Epithelial cell of esophagus (primary cell): ENCODE measurements around the gene EWSR1.
A peak's percentile ranks its signal among the peaks of the same experiment; 100 is the strongest.
"Not testable (repeated sequence)": the region's sequence is repeated elsewhere in the genome, so short reads cannot be mapped to it uniquely, and the experiment has no call there.

Source experiments
- DNase-seq: peaks from one replicate; pipeline ENCODE4 v3.0.0; 2010; ENCODE audit warnings: low read depth
- H3K4me3 ChIP-seq: 2 replicates; pipeline ENCODE4 v1.5.1; 2011; ENCODE audit warnings: mild to moderate bottlenecking, low read length, control low read depth
- CTCF ChIP-seq: IDR thresholded peaks from 2 replicates; pipeline ENCODE4 v1.5.1; 2011; ENCODE audit warnings: low read depth, mild to moderate bottlenecking, low read length, control low read depth, inconsistent platforms; ENCODE audit not compliant: insufficient read depth; ENCODE audit errors: missing control alignments

Gene EWSR1

DNA sequence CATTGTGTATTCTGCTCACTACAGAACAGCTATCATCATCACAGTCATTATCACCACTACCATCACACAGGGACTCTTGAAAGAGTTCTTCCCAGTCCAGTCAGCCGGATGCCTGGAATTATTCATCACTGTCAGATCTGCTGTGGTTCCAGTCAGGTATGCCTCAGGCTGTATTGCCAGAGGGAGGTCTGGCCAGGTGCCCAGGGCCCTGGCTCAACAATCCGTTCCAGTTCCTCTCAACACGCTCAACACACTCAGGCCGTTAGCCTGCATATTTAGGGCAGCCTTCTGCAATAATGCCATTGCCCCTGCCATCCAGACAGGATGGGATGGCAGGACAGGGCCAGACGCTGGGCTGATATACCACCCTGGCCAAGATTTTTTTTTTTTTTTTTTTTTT lies 76.1 kb downstream of the EWSR1 start:
- no peak for TF ChIP-seq CTCF
- peak; percentile 95 for DNase-seq
- H3K4me3 ChIP-seq = no peak overlapping the region

GRCh38 chr22:29344889-29345288 lies 76.8 kb downstream of the EWSR1 start:
- not testable (repeated sequence) for DNase-seq, H3K4me3 ChIP-seq

DNA sequence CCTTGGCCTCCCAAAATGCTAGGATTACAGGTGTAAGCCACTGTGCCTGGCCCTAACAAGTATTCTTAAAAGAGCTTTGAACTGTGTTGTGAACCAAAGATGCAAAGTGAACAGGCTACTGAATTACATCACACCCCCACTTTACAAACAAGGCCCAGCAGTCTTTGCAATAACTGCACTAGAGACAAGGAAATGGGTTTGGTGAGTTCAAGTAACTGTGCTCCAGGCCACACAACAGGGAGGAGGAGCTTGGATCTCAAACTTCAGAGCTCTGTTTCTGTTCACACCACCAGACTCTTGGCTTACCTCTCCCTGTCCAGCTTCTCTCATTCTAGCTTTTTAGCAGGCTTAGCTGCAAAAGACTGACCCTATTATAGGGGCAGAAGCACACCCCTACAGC lies 77.9 kb downstream of the EWSR1 start:
- no peak for DNase-seq
- H3K4me3 ChIP-seq = no peak overlapping the region

DNA sequence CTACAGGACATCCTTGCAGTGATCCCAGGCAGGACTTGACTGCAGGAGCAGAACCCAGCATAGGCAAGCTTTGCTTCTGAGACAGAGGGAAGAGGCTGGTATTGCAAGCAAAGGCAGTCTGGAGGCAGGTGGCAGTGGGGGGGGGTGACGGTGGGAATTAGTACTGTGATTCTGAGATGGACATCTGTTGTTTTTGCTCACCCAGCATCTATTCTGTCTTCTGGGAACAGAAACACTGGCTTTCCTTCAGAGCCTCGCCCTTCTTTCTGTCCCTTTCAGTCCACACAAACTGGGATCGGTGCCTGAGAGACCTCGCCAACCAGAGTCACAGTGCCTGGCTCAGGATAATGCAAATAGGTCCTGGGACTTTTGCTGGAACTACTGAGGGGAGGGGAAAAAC lies 78.6 kb downstream of the EWSR1 start:
- H3K4me3 ChIP-seq = no peak overlapping the region
- no peak for DNase-seq
- TF ChIP-seq CTCF = no peak

More for the DNA sequence above, 77.9 kb downstream of the EWSR1 start:
- TF ChIP-seq CTCF = no peak

GRCh38 chr22:29348041-29348440 lies 80.0 kb downstream of the EWSR1 start:
- no peak for TF ChIP-seq CTCF
- no peak for DNase-seq
- no peak overlapping the region for H3K4me3 ChIP-seq

GRCh38 chr22:29348956-29349355 lies 80.9 kb downstream of the EWSR1 start:
- TF ChIP-seq CTCF = no peak
- DNase-seq = peak; percentile 89
- no peak overlapping the region for H3K4me3 ChIP-seq
